Measurements from ENCODE around the gene NOS1AP.
"Not testable (repeated sequence)": the region's sequence is repeated elsewhere in the genome, so short reads cannot be mapped to it uniquely, and the experiment has no call there.

The NOS1AP gene

DNA sequence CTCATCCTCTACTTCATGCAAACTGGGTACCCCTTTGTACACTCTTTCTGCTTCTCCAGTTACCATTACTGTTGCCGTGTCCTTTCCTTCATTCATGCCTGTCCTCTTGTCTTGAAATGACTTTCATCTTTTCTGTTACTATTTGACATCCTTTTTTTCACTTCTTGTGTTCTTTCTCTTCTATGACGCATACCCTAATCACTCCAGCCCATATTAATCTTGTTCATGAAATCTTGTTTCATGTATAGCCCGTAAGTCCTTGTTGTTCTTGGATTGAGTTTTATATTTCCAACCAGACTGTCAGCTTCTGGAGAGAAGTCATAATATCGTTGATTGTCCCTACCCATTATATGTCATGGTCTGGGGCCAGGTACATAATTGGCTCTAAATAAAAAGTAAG is 126.1 kb downstream of the NOS1AP start:
- no peak overlapping the region for H3K4me2 ChIP-seq
- H3K27ac ChIP-seq = no peak overlapping the region
- H4K20me1 ChIP-seq = no peaks in the 10 kb centered on the region
- no peak overlapping the region for H3K9ac ChIP-seq
- no peaks in the 10 kb centered on the region for H3K36me3 ChIP-seq
- H3K9me3 ChIP-seq = no peaks in the 10 kb centered on the region
- H3K4me1 ChIP-seq = peaks cover 7% of the 10 kb centered on the region
- TF ChIP-seq Cebpa-rat (IDR thresholded peaks at IDR 0.05) = no peak
- H3K4me3 ChIP-seq = no peak overlapping the region
- no peaks in the 10 kb centered on the region for H3K27me3 ChIP-seq

DNA sequence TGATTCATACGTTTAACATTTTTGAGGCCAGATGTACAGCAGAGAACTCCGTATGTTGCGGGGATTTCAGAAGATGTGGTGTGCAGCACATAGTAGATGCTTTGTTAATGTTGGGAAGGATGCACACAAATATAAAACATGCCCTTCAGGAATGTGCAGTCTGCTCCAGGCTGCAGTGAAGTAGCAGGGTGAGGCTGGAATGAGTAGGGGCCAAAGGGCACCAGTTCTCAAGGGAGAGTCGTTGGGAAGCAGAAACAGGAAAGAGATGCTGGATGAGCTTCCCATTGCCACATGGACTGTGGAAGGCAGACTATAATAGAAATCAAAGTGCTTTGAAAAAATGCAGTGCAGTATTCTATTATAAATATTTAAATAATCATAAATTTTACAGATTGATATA is 126.9 kb downstream of the NOS1AP start:
- Histone ChIP-seq H3K36me3 (no peaks in the 10 kb centered on the region), H3K27me3 (no peaks in the 10 kb centered on the region), H3K9ac (no peak overlapping the region), H4K20me1 (no peaks in the 10 kb centered on the region), H3K4me1 (peaks cover 7% of the 10 kb centered on the region), H3K9me3 (no peaks in the 10 kb centered on the region), H3K4me3 (no peak overlapping the region), H3K27ac (no peak overlapping the region), H3K4me2 (no peak overlapping the region)
- no peak for TF ChIP-seq Cebpa-rat (IDR thresholded peaks at IDR 0.05)

GRCh38 chr1:162197041-162197531 is 127.6 kb downstream of the NOS1AP start:
- H3K27me3 ChIP-seq = no peaks in the 10 kb centered on the region
- H3K27ac ChIP-seq = no peak overlapping the region
- H3K9me3 ChIP-seq = no peaks in the 10 kb centered on the region
- no peaks in the 10 kb centered on the region for H3K36me3 ChIP-seq
- H3K4me3 ChIP-seq = no peak overlapping the region
- no peak overlapping the region for H3K4me2 ChIP-seq
- H3K9ac ChIP-seq = no peak overlapping the region
- no peak for TF ChIP-seq Cebpa-rat (IDR thresholded peaks at IDR 0.05)
- H4K20me1 ChIP-seq = no peaks in the 10 kb centered on the region
- peaks cover 7% of the 10 kb centered on the region for H3K4me1 ChIP-seq

DNA sequence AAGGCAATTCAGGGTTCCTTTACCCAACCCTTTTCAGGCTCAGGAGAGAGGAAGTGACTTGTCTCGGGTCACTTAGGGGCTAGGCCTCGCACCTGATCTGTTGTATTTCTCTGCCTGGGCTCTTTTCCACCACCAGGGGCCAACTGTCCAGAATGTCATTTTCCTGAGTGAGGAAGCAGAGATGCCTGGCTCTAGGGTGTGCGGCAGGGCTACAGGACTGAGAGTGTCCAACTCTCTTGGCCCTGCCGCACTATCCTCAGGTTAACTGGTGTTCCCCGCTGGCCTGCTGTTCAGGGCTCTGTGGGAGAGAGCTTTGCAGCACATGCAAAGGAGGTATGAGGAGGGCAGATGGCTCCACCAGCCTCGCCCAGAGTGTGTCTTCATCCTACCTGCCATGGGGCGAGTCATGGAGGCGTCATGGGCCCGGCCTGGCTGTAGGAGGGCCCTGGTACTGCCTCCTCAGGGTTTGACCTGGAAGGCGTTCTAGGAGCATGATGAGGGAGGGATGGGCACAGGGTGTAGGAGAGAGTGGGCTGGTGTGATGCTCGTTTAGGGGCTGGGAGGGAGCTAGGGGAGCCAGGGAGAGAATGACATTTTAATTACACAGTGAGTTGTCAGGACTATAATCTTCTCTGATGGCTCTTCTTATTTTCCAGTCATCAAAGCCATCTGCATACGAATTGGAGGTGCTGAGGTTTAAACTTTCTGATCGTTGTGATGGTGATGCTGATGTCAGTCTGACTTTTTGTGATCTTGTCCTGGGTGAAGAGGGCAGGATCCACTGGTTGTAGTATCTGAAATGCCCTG is 128.3 kb downstream of the NOS1AP start:
- H3K4me1 ChIP-seq = peaks cover 7% of the 10 kb centered on the region
- H4K20me1 ChIP-seq = no peaks in the 10 kb centered on the region
- no peaks in the 10 kb centered on the region for H3K36me3 ChIP-seq
- H3K27me3 ChIP-seq = no peaks in the 10 kb centered on the region
- no peak overlapping the region for H3K4me2 ChIP-seq
- H3K27ac ChIP-seq = no peak overlapping the region
- H3K9ac ChIP-seq = no peak overlapping the region
- TF ChIP-seq Cebpa-rat (IDR thresholded peaks at IDR 0.05) = no peak
- H3K9me3 ChIP-seq = no peaks in the 10 kb centered on the region
- H3K4me3 ChIP-seq = no peak overlapping the region

DNA sequence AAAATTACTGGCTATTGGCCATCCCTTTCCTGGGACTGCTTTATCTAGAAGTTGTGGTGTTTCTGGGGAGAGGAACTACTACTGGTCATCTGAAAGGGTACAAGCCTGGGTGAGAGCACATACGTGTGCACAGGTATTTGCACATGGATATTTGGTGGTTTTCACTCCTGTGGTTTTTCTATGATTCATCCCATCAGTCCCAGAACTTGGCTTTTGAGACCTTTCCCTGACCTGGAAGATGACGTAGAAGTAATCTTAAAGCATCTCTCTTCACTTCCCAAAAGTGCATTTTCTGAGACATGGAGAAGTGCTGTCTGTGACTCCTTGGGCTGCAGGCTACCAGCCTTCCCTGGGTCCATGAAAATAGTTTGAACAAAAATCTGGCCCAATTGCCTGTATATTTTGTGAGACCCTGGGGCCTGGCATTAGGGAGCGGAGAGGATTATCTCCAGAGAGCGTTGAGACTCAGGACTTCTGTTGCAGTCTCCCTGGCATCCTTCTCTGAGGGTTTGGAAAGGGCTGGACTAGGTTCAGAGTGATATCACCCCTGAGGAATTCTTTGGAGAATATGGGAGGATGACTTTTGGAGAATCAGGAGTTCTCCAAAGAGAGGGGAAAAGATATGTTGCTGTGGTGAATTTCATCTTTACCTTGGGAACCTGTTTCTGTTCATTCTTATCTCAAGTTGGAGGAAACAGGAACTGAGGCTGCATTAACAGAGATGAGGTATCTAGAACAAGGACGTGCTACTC is 130.8 kb downstream of the NOS1AP start:
- Histone ChIP-seq H3K4me3 (no peak overlapping the region), H3K9me3 (no peaks in the 10 kb centered on the region), H3K36me3 (no peaks in the 10 kb centered on the region), H3K4me1 (no peaks in the 10 kb centered on the region), H3K9ac (no peak overlapping the region), H4K20me1 (no peaks in the 10 kb centered on the region), H3K27ac (no peak overlapping the region), H3K4me2 (no peak overlapping the region), H3K27me3 (no peaks in the 10 kb centered on the region)
- no peak for TF ChIP-seq Cebpa-rat (IDR thresholded peaks at IDR 0.05)

DNA sequence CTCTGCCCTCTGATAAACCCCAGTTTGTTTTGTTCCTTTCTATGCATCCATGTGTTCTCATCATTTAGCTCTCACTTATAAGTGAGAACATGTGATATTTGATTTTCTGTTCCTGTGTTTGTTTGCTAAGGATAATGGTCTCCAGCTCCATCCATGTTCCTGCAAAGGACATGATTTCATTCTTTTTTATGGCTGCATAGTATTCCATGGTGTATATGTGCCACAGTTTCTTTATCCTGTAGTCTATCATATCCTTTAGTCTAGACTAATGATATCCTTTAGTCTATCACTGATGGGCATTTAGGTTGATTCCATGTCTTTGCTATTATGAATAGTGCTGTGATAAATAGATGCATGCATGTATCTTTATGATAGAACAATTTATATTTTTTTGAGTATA is 131.6 kb downstream of the NOS1AP start:
- H4K20me1 ChIP-seq, H3K4me1 ChIP-seq, H3K27ac ChIP-seq, H3K36me3 ChIP-seq, H3K9me3 ChIP-seq, H3K9ac ChIP-seq, H3K4me3 ChIP-seq, H3K4me2 ChIP-seq, H3K27me3 ChIP-seq: not testable (repeated sequence)

- Histone ChIP-seq H3K9ac (no peak overlapping the region), H3K27ac (no peak overlapping the region), H4K20me1 (no peaks in the 10 kb centered on the region), H3K36me3 (no peaks in the 10 kb centered on the region), H3K4me1 (no peaks in the 10 kb centered on the region), H3K4me2 (no peak overlapping the region), H3K27me3 (no peaks in the 10 kb centered on the region), H3K9me3 (no peaks in the 10 kb centered on the region), H3K4me3 (no peak overlapping the region)
- TF ChIP-seq Cebpa-rat (IDR thresholded peaks at IDR 0.05) = no peak
These were observed 134.8 kb downstream of the NOS1AP start for GRCh38 chr1:162204129-162204822.

DNA sequence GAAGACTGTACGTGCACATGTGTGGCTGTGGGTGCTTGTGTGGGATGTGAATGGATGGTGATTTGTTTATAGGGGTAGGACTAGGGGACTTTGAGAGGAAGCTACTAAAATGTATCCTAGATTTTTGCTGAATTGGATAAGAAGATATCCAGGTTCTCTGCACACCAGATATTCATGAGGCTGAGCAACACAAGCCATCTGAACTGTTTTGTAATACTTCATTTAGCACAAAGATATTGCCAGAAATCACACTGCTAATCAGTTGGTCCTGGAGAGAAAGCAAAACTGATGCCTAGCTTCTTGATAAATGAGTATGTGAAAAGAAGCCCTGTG is 135.3 kb downstream of the NOS1AP start:
- no peaks in the 10 kb centered on the region for H3K9me3 ChIP-seq
- no peaks in the 10 kb centered on the region for H3K4me1 ChIP-seq
- no peak overlapping the region for H3K27ac ChIP-seq
- no peaks in the 10 kb centered on the region for H3K36me3 ChIP-seq
- TF ChIP-seq Cebpa-rat (IDR thresholded peaks at IDR 0.05) = no peak
- no peak overlapping the region for H3K4me2 ChIP-seq
- H3K9ac ChIP-seq = no peak overlapping the region
- no peaks in the 10 kb centered on the region for H4K20me1 ChIP-seq
- no peaks in the 10 kb centered on the region for H3K27me3 ChIP-seq
- no peak overlapping the region for H3K4me3 ChIP-seq

DNA sequence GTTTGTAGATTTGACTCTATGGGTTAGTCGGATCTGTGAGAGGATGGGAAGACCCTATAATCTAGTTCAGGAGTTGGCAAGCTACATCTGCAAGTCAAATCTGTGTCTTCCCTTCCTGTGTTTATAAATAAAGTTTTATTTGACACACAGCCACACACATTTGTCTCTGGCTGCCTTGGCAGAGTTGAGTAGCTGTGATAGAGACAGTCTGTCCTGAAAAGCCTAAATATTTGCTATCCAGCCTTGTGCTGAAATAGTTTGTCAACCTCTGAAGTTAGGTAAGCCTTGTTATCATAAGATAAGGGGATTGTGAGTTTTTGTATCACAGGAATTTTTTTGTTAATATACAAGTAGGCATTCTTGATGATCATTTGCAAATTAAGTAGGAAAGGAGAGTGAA is 136.8 kb downstream of the NOS1AP start:
- no peak overlapping the region for H3K27ac ChIP-seq
- no peak for TF ChIP-seq Cebpa-rat (IDR thresholded peaks at IDR 0.05)

More for the DNA sequence above, 136.8 kb downstream of the NOS1AP start:
- Histone ChIP-seq H3K36me3 (no peaks in the 10 kb centered on the region), H3K4me2 (no peak overlapping the region), H3K4me1 (no peaks in the 10 kb centered on the region), H3K9ac (no peak overlapping the region), H4K20me1 (no peaks in the 10 kb centered on the region), H3K27me3 (no peaks in the 10 kb centered on the region), H3K4me3 (no peak overlapping the region), H3K9me3 (no peaks in the 10 kb centered on the region)
